Measurements from ENCODE around the gene TNFRSF1B. TPM values are rescaled to one million over a fixed set of nuclear protein-coding genes. Genes with fewer than 3 reads are reported as not detected.
"Not testable (repeated sequence)": the region's sequence is repeated elsewhere in the genome, so short reads cannot be mapped to it uniquely, and the experiment has no call there.

Gene TNFRSF1B
- total RNA-seq, 1 donor from 2014 or later = 16.2 TPM

DNA sequence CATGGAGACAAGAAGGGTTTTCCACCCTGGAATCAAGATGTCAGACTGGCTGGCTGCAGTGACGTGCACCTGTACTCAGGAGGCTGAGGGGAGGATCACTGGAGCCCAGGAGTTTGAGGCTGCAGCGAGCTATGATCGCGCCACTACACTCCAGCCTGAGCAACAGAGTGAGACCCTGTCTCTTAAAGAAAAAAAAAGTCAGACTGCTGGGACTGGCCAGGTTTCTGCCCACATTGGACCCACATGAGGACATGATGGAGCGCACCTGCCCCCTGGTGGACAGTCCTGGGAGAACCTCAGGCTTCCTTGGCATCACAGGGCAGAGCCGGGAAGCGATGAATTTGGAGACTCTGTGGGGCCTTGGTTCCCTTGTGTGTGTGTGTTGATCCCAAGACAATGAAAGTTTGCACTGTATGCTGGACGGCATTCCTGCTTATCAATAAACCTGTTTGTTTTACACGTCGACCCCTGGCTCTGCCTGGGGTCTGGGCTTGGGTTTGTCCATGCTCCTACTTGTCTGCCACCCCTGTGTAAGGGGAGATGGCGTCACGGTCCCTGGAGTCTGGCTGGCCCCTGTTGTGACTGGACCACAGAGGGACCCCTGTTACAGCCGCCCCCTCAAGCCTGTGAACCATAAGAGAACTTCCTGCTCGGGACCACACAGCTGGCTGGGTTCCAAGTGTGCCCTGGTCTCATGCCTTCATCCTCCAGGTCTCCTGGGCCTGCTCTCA is 42.1 kb downstream of the TNFRSF1B start:
- H3K27me3 ChIP-seq (ENCODE audit: low read depth) = no peaks in the 10 kb centered on the region
- DNase-seq = peak; percentile 85
- H3K27ac ChIP-seq (replicated peaks) = no peak overlapping the region
- TF ChIP-seq, protein P1, sequence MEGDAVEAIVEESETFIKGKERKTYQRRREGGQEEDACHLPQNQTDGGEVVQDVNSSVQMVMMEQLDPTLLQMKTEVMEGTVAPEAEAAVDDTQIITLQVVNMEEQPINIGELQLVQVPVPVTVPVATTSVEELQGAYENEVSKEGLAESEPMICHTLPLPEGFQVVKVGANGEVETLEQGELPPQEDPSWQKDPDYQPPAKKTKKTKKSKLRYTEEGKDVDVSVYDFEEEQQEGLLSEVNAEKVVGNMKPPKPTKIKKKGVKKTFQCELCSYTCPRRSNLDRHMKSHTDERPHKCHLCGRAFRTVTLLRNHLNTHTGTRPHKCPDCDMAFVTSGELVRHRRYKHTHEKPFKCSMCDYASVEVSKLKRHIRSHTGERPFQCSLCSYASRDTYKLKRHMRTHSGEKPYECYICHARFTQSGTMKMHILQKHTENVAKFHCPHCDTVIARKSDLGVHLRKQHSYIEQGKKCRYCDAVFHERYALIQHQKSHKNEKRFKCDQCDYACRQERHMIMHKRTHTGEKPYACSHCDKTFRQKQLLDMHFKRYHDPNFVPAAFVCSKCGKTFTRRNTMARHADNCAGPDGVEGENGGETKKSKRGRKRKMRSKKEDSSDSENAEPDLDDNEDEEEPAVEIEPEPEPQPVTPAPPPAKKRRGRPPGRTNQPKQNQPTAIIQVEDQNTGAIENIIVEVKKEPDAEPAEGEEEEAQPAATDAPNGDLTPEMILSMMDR (IDR thresholded peaks at IDR 0.05; ENCODE audit: borderline replicate concordance) = peak; percentile 97
- intact Hi-C loops (cut with micrococcal nuclease) = loop anchor here (2.0 kb wide), 1 partner anchor 84 kb away; no protein-coding TSS in a partner anchor
- peaks cover 21% of the 10 kb centered on the region for H3K36me3 ChIP-seq
- no peaks in the 10 kb centered on the region for H3K9me3 ChIP-seq (replicated peaks)
- H3K4me3 ChIP-seq = no peak overlapping the region
- peaks cover 13% of the 10 kb centered on the region for H3K4me1 ChIP-seq

DNA sequence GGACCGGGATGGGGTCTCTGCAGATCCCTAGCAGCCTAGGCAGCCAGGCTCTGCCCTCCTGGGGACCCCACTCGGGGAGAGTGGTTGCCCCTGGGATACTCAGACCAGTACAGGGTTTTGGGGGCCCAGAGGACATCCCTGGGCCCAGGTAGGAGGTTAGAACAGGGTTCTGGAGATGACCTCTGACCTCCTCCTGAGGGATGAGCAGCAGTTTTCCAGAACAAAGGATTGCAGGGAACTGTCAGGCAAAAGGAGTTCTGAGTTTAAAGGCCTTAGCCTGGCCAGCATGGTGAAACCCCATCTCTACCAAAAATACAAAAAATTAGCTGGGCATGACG is 42.7 kb downstream of the TNFRSF1B start:
- intact Hi-C loops (cut with micrococcal nuclease) = loop anchor here (2.0 kb wide), 1 partner anchor 85 kb away; no protein-coding TSS in a partner anchor
- no peak for DNase-seq
- Histone ChIP-seq H3K4me1 (peaks cover 13% of the 10 kb centered on the region), H3K9me3 (replicated peaks) (no peaks in the 10 kb centered on the region), H3K36me3 (peaks cover 16% of the 10 kb centered on the region), H3K27me3 (ENCODE audit: low read depth) (no peaks in the 10 kb centered on the region), H3K27ac (replicated peaks) (no peak overlapping the region), H3K4me3 (no peak overlapping the region)
- TF ChIP-seq, protein P1 (IDR thresholded peaks at IDR 0.05; ENCODE audit: borderline replicate concordance) = no peak

DNA sequence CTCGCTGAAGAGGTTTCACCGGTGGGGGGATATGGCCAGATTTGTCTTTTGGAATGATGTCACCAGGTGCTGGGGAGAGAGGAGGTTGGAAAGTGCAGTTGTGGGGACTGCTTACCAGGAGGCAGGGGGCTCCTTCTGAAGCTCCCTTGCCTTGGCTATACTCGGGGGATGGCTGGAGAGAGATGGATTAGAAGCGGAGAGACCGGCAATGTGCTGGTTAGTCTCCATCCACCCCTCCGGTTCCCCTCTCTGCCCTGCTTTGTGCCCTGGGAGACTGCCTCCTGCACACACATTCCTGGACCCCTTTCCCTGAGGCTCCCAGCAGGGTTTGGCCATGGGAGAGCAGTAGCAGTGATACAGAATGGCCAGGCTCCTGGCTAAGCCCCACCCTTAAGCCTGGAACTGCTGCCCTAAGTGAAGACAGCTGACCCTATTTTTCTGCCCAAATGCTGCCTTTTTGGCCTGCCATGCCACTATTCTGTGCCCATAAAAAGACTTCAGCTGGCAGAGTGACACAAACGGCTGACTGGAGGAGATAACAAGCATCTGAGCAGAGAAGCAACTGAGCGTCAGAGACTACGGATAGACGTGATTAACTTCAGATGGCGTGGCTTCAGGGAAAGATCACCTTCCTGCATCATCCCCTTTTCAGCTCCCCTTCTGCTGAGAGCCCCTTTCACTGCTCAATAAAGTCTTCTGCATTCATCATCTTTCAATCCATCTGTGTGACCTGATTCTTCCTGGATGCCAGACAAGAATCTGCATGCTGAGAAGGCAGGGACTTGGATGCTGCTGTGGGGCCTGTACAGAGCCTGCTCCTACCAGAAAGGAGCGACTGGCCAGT is 48.5 kb downstream of the TNFRSF1B start:
- Histone ChIP-seq H3K36me3 (no peaks in the 10 kb centered on the region), H3K27me3 (ENCODE audit: low read depth) (no peaks in the 10 kb centered on the region), H3K27ac (replicated peaks) (no peak overlapping the region), H3K4me3 (no peak overlapping the region), H3K9me3 (replicated peaks) (peaks cover 9% of the 10 kb centered on the region), H3K4me1 (no peaks in the 10 kb centered on the region)
- TF ChIP-seq, protein P1 (IDR thresholded peaks at IDR 0.05; ENCODE audit: borderline replicate concordance) = no peak
- no peak for DNase-seq
- intact Hi-C loops (cut with micrococcal nuclease) = no loop called here

DNA sequence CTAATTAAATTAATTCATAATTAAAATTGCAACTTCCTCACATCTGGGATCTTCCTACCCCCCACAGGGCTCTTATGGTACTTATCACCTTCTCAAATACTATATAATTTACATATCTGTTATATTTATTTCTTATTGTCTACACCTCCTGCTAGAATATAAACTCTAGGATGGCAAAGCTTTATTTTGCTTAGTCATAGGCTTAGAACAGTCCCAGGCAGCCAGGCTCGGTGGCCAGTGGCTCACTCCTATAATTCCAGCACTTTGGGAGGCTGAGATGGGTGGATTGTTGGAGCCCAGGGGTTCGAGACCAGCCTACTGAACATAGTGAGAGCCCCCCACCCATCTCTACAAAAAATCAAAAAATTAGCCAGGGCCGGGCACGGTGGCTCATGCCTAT is 53.0 kb downstream of the TNFRSF1B start:
- intact Hi-C loops (cut with micrococcal nuclease) = loop anchor here (5.0 kb wide), 1 partner anchor 102 kb away; no protein-coding TSS in a partner anchor
- no peak for DNase-seq
- H3K4me1 ChIP-seq = no peaks in the 10 kb centered on the region

DNA sequence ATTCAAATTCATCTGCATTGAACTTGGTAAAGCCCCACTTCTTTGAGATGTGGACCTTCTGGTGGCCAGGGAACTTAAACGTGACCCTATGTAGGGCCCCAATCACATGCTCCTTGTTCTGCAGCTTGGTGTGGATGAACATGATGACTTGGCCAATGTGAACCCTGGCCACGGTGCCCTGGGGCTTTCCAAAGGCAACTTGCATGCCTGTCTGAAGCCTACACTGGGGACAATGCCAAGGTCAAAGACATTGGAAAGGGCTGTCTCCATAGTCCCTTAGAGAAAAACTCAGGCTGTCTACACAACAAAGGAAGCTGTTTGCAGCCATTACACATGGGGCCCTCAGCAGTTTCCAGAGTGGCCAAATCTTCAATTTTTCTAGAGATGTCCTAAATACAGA is 54.1 kb downstream of the TNFRSF1B start:
- Histone ChIP-seq H3K9me3 (replicated peaks) (peaks cover 3% of the 10 kb centered on the region), H3K27ac (replicated peaks) (no peak overlapping the region), H3K36me3 (no peaks in the 10 kb centered on the region), H3K27me3 (ENCODE audit: low read depth) (no peaks in the 10 kb centered on the region), H3K4me3 (no peak overlapping the region), H3K4me1 (no peaks in the 10 kb centered on the region)
- TF ChIP-seq, protein P1 (IDR thresholded peaks at IDR 0.05; ENCODE audit: borderline replicate concordance) = no peak
- intact Hi-C loops (cut with micrococcal nuclease) = loop anchor here (5.0 kb wide), 1 partner anchor 104 kb away; no protein-coding TSS in a partner anchor
- DNase-seq = no peak

More for the DNA sequence above, 53.0 kb downstream of the TNFRSF1B start:
- Histone ChIP-seq H3K4me3 (no peak overlapping the region), H3K27ac (replicated peaks) (no peak overlapping the region), H3K27me3 (ENCODE audit: low read depth) (no peaks in the 10 kb centered on the region), H3K36me3 (no peaks in the 10 kb centered on the region), H3K9me3 (replicated peaks) (peaks cover 9% of the 10 kb centered on the region)
- TF ChIP-seq, protein P1 (IDR thresholded peaks at IDR 0.05; ENCODE audit: borderline replicate concordance) = no peak

DNA sequence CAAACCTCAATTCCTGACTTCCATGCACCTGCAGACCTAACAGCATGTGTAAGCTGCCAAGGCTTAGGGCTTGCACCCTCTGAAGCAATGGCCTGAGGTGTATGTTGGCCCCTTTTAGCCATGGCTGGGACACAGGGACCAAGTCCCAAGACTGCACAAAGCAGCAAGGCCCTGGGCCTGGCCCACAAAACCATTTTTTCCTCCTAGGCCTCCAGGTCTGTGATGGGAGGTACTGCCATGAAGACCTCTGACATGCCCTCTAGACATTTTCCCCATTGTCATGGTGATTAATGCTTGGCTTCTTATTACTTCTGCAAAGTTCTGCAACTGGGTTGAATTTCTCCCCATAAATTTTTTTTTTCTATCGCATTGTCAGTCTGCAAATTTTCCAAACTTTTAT is 55.9 kb downstream of the TNFRSF1B start:
- H3K27ac ChIP-seq (replicated peaks); H3K4me1 ChIP-seq; H3K36me3 ChIP-seq; H3K4me3 ChIP-seq; DNase-seq; H3K27me3 ChIP-seq (ENCODE audit: low read depth); H3K9me3 ChIP-seq (replicated peaks): not testable (repeated sequence)
- intact Hi-C loops (cut with micrococcal nuclease) = loop anchor here (5.0 kb wide), 1 partner anchor 105 kb away; no protein-coding TSS in a partner anchor

DNA sequence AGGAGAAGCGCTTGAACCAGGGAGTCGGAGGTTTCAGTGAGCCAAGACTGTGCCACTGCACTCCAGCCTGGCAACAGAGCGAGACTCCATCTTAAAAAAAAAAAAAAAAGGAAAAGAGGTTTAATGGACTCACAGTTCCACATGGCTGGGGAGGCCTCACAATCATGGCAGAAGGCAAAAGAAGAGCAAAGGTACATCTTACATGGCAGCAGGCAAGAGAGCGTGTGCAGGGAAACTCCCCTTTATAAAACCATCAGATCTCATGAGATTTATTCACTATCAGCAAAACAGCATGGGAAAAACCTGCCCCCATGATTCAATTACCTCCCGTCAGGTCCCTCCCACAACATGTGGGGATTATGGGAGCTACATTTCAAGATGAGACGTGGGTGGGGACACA is 57.3 kb downstream of the TNFRSF1B start:
- not testable (repeated sequence) for H3K4me3 ChIP-seq, DNase-seq
- intact Hi-C loops (cut with micrococcal nuclease) = loop anchor here (5.0 kb wide), 1 partner anchor 107 kb away; no protein-coding TSS in a partner anchor

More for the DNA sequence above, 57.3 kb downstream of the TNFRSF1B start:
- H3K36me3 ChIP-seq; H3K4me1 ChIP-seq; H3K9me3 ChIP-seq (replicated peaks); H3K27ac ChIP-seq (replicated peaks); H3K27me3 ChIP-seq (ENCODE audit: low read depth): not testable (repeated sequence)
